ENCODE results near the gene TRIM22.

Gene TRIM22

GRCh38 chr11:5690216-5690615 is 626 bp downstream of the TRIM22 start:
- TF ChIP-seq FOXP2 (optimal IDR thresholded peaks at IDR 0.05; ENCODE audit: borderline replicate concordance, extremely low read depth, extremely low read length, insufficient read depth) (no peak), TAF1 (IDR thresholded peaks at IDR 0.05; ENCODE audit: borderline replicate concordance, insufficient read depth, low read length) (no peak), POLR2AphosphoS5 (IDR thresholded peaks at IDR 0.05; ENCODE audit: low read depth, low read length) (no peak), REST (IDR thresholded peaks at IDR 0.05; ENCODE audit: insufficient read depth in 1 of 2, low read depth in 2 of 2, low read length in 2 of 2) (no peak)

- TF ChIP-seq SIN3A (IDR thresholded peaks at IDR 0.05; ENCODE audit: borderline replicate concordance, insufficient read depth, low read length): no peak
- TF ChIP-seq REST (IDR thresholded peaks at IDR 0.05; ENCODE audit: insufficient read depth in 1 of 2, low read depth in 2 of 2, low read length in 2 of 2): no peak
- no peak for TF ChIP-seq FOXP2 (optimal IDR thresholded peaks at IDR 0.05; ENCODE audit: borderline replicate concordance, extremely low read depth, extremely low read length, insufficient read depth)
- no peak for TF ChIP-seq TAF1 (IDR thresholded peaks at IDR 0.05; ENCODE audit: borderline replicate concordance, insufficient read depth, low read length)
- no peak for TF ChIP-seq POLR2AphosphoS5 (IDR thresholded peaks at IDR 0.05; ENCODE audit: low read depth, low read length)
These were observed 1.1 kb downstream of the TRIM22 start for GRCh38 chr11:5690736-5691135.

GRCh38 chr11:5691964-5692361 is 2.4 kb downstream of the TRIM22 start:
- TF ChIP-seq REST (IDR thresholded peaks at IDR 0.05; ENCODE audit: insufficient read depth in 1 of 2, low read depth in 2 of 2, low read length in 2 of 2): no peak
- TF ChIP-seq TAF1 (IDR thresholded peaks at IDR 0.05; ENCODE audit: borderline replicate concordance, insufficient read depth, low read length): no peak
- no peak for TF ChIP-seq SIN3A (IDR thresholded peaks at IDR 0.05; ENCODE audit: borderline replicate concordance, insufficient read depth, low read length)
- no peak for TF ChIP-seq POLR2AphosphoS5 (IDR thresholded peaks at IDR 0.05; ENCODE audit: low read depth, low read length)
- TF ChIP-seq FOXP2 (optimal IDR thresholded peaks at IDR 0.05; ENCODE audit: borderline replicate concordance, extremely low read depth, extremely low read length, insufficient read depth): no peak

- no peak for TF ChIP-seq POLR2AphosphoS5 (IDR thresholded peaks at IDR 0.05; ENCODE audit: low read depth, low read length)
- no peak for TF ChIP-seq REST (IDR thresholded peaks at IDR 0.05; ENCODE audit: insufficient read depth in 1 of 2, low read depth in 2 of 2, low read length in 2 of 2)
- TF ChIP-seq FOXP2 (optimal IDR thresholded peaks at IDR 0.05; ENCODE audit: borderline replicate concordance, extremely low read depth, extremely low read length, insufficient read depth): no peak
- no peak for TF ChIP-seq TAF1 (IDR thresholded peaks at IDR 0.05; ENCODE audit: borderline replicate concordance, insufficient read depth, low read length)
- TF ChIP-seq SIN3A (IDR thresholded peaks at IDR 0.05; ENCODE audit: borderline replicate concordance, insufficient read depth, low read length): no peak
These were observed 5.1 kb downstream of the TRIM22 start for GRCh38 chr11:5694642-5695041.

GRCh38 chr11:5695580-5695979 is 6.0 kb downstream of the TRIM22 start:
- TF ChIP-seq REST (IDR thresholded peaks at IDR 0.05; ENCODE audit: insufficient read depth in 1 of 2, low read depth in 2 of 2, low read length in 2 of 2) (no peak), FOXP2 (optimal IDR thresholded peaks at IDR 0.05; ENCODE audit: borderline replicate concordance, extremely low read depth, extremely low read length, insufficient read depth) (no peak), TAF1 (IDR thresholded peaks at IDR 0.05; ENCODE audit: borderline replicate concordance, insufficient read depth, low read length) (no peak), POLR2AphosphoS5 (IDR thresholded peaks at IDR 0.05; ENCODE audit: low read depth, low read length) (no peak), SIN3A (IDR thresholded peaks at IDR 0.05; ENCODE audit: borderline replicate concordance, insufficient read depth, low read length) (no peak)
